Panc1 (cell line): ENCODE data around the gene TMEM209. TPM values are rescaled to one million over a fixed set of nuclear protein-coding genes. Genes with fewer than 3 reads are reported as not detected.
"Not testable (repeated sequence)": the region's sequence is repeated elsewhere in the genome, so short reads cannot be mapped to it uniquely, and the experiment has no call there.

Experiments
- ATAC-seq: fragments of 200-7000 bp; cut with Tn5 transposase; 2 replicates; pipeline ENCODE4 v1.9.1; 2020; ENCODE audit warnings: mild to moderate bottlenecking, moderate library complexity
- BruUV-seq: library from RNA; stranded (reverse); fragments of 400-500 nt; replicated peaks from 2 replicates; lab custom pipeline; 2021; lab: Mats Ljungman, UMichigan
- CTCF ChIA-PET: fragments of 300-600 bp; sonication (Branson Sonifier 250); formaldehyde crosslinking; loops from one replicate; lab custom pipeline; 2022; ENCODE audit warnings: antibody characterized with exemption; lab: Charles Lee
- POLR2A ChIA-PET: fragments of 300-600 bp; sonication (Branson Sonifier 250); formaldehyde crosslinking; loops from one replicate; lab custom pipeline; 2022; ENCODE audit warnings: antibody characterized with exemption; lab: Charles Lee
- DNase-seq: peaks from one replicate; pipeline ENCODE4 v3.0.0-alpha.2; 2010; ENCODE audit warnings: low read depth, low spot score
- H3K27ac ChIP-seq: 2 replicates; pipeline ENCODE4 v1.5.1; 2011; ENCODE audit warnings: mild to moderate bottlenecking, low read length, inconsistent platforms
- H3K27me3 ChIP-seq: fragments of 200-500 bp; sonication (Bioruptor generic); 2 replicates; pipeline ENCODE4 v1.6.0; 2014; ENCODE audit warnings: low read length, inconsistent platforms; ENCODE audit not compliant: control insufficient read depth, insufficient read depth
- H3K36me3 ChIP-seq: fragments of 200-500 bp; sonication (Bioruptor generic); 2 replicates; pipeline ENCODE4 v1.5.1; 2014; ENCODE audit warnings: inconsistent platforms, mild to moderate bottlenecking, low read length, moderate library complexity; ENCODE audit not compliant: control insufficient read depth, insufficient read depth
- H3K4me1 ChIP-seq: 2 replicates; pipeline ENCODE4 v1.5.1; 2011; ENCODE audit warnings: inconsistent platforms, mild to moderate bottlenecking, low read length, moderate library complexity; ENCODE audit not compliant: control insufficient read depth, insufficient read depth
- H3K4me3 ChIP-seq, 2 experiments: 2 replicates each; pipeline ENCODE4 v1.5.1; 2011 to 2012; ENCODE audit warnings: low read depth in 2 of 2, low read length in 2 of 2, mild to moderate bottlenecking in 2 of 2, inconsistent platforms in 1 of 2, moderate library complexity in 1 of 2
- H3K9me3 ChIP-seq: fragments of 200-500 bp; sonication (Bioruptor generic); 2 replicates; pipeline ENCODE4 v1.5.1; 2014; ENCODE audit warnings: low read depth, mild to moderate bottlenecking, inconsistent platforms, low read length, moderate library complexity; ENCODE audit not compliant: control insufficient read depth, insufficient read depth
- POLR2AphosphoS5 ChIP-seq: IDR thresholded peaks from 2 replicates; pipeline ENCODE4 v1.6.1; 2012; ENCODE audit warnings: mild to moderate bottlenecking, low read depth, low read length, moderate library complexity
- SIN3A ChIP-seq: IDR thresholded peaks from 2 replicates; pipeline ENCODE4 v1.6.1; 2012; ENCODE audit warnings: low read depth, mild to moderate bottlenecking, low read length, moderate library complexity, borderline replicate concordance; ENCODE audit not compliant: insufficient read depth
- TCF7L2 ChIP-seq: IDR thresholded peaks from 2 replicates; pipeline ENCODE4 v1.6.1; 2011; ENCODE audit warnings: mild to moderate bottlenecking, low read depth, low read length, inconsistent platforms
- in situ Hi-C: cut with HindIII; loops from 2 replicates; pipeline ENCODE4 v1.10.0; 2016; ENCODE audit warnings: low sequenced_read_pairs, low pct_unique_long_range_greater_than_20kb
- intact Hi-C: fragments of 100-400 bp; cut with micrococcal nuclease; formaldehyde crosslinking; loops from one replicate; pipeline ENCODE4 v1.10.0; 2022; ENCODE audit not compliant: unreplicated experiment
- total RNA-seq: library from RNA; stranded (reverse); gene quantifications from one replicate; pipeline ENCODE4 v1.2.1, GENCODE V29; 2021; ENCODE audit not compliant: unreplicated experiment
- TF ChIP-seq, protein P1 (sequence below): fragments of 450-650 bp; IDR thresholded peaks from 2 replicates; pipeline ENCODE4 v1.5.1; 2017; ENCODE audit warnings: mild to moderate bottlenecking
- TF ChIP-seq, protein P2 (sequence below), 2 experiments: IDR thresholded peaks; 2 replicates each; pipeline ENCODE4 v1.6.1; 2011 to 2012; ENCODE audit warnings: low read depth in 2 of 2, control low read depth in 1 of 2, low read length in 1 of 2, mild to moderate bottlenecking in 1 of 2, moderate library complexity in 1 of 2; ENCODE audit not compliant: insufficient read depth in 1 of 2

The TMEM209 gene
- total RNA-seq, 1 experiment from 2014 or later, result 32.3 TPM

DNA sequence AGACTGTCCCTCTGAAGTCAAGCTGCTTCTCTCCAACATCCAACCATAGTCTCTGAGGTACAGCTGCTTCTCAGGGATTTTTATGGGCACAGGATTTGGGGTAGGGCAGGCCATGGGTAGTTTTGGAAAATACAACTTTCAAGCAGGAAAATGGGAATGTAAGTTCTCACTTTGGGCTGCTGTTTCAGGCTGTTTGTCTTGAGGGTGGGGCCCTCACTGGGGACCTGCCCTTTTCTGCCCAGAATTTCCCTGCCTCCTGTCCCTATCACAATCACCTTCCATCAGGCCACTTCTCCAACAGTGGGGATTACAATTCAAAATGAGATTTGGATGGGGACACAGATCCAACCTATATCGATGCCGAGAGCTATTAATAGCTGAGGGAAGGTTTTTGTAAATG, 27.0 kb upstream of the TMEM209 start:
- intact Hi-C loops (no loop called here), in situ Hi-C loops (no loop called here)
- no peak for ATAC-seq
- DNase-seq, result no peak
- Histone ChIP-seq H3K36me3 (no peaks in the 10 kb centered on the region), H3K4me3 (no peak overlapping the region), H3K27ac (no peak overlapping the region), H3K9me3 (no peaks in the 10 kb centered on the region), H3K27me3 (no peaks in the 10 kb centered on the region), H3K4me1 (no peaks in the 10 kb centered on the region)
- POLR2A ChIA-PET, result no interaction called here
- TF ChIP-seq, protein P1, sequence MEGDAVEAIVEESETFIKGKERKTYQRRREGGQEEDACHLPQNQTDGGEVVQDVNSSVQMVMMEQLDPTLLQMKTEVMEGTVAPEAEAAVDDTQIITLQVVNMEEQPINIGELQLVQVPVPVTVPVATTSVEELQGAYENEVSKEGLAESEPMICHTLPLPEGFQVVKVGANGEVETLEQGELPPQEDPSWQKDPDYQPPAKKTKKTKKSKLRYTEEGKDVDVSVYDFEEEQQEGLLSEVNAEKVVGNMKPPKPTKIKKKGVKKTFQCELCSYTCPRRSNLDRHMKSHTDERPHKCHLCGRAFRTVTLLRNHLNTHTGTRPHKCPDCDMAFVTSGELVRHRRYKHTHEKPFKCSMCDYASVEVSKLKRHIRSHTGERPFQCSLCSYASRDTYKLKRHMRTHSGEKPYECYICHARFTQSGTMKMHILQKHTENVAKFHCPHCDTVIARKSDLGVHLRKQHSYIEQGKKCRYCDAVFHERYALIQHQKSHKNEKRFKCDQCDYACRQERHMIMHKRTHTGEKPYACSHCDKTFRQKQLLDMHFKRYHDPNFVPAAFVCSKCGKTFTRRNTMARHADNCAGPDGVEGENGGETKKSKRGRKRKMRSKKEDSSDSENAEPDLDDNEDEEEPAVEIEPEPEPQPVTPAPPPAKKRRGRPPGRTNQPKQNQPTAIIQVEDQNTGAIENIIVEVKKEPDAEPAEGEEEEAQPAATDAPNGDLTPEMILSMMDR, result no peak
- TF ChIP-seq POLR2AphosphoS5, result no peak
- TF ChIP-seq, protein P2, sequence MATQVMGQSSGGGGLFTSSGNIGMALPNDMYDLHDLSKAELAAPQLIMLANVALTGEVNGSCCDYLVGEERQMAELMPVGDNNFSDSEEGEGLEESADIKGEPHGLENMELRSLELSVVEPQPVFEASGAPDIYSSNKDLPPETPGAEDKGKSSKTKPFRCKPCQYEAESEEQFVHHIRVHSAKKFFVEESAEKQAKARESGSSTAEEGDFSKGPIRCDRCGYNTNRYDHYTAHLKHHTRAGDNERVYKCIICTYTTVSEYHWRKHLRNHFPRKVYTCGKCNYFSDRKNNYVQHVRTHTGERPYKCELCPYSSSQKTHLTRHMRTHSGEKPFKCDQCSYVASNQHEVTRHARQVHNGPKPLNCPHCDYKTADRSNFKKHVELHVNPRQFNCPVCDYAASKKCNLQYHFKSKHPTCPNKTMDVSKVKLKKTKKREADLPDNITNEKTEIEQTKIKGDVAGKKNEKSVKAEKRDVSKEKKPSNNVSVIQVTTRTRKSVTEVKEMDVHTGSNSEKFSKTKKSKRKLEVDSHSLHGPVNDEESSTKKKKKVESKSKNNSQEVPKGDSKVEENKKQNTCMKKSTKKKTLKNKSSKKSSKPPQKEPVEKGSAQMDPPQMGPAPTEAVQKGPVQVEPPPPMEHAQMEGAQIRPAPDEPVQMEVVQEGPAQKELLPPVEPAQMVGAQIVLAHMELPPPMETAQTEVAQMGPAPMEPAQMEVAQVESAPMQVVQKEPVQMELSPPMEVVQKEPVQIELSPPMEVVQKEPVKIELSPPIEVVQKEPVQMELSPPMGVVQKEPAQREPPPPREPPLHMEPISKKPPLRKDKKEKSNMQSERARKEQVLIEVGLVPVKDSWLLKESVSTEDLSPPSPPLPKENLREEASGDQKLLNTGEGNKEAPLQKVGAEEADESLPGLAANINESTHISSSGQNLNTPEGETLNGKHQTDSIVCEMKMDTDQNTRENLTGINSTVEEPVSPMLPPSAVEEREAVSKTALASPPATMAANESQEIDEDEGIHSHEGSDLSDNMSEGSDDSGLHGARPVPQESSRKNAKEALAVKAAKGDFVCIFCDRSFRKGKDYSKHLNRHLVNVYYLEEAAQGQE (IDR thresholded peaks at IDR 0.05; ENCODE audit: insufficient read depth in 1 of 2, low read depth in 2 of 2, low read length in 1 of 2), result no peak
- TF ChIP-seq TCF7L2, result no peak
- TF ChIP-seq SIN3A, result no peak
- BruUV-seq, result no TSS peak
- CTCF ChIA-PET, result no interaction called here

DNA sequence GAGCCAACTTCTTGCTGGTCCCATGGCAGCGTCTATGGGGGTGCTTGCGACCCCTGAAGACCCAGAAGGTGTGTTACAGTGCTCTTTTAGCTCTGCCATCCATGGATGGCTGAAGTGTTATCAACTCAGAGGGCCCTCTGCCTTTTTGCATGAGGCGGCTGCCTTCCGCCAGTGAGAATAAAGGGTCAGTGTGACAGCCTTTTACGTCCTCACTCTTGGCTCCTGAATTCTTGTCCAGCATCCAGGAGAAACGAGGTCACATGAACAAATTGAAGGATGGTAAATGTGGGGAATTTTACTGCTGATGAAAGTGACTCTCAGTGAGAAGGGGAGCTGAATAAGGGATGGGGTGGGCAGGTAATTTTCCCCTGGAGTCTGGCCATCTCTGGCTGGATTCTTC, 26.6 kb upstream of the TMEM209 start:
- ChIA-PET POLR2A (no interaction called here), CTCF (no interaction called here)
- ATAC-seq (no peak), DNase-seq (no peak)
- Histone ChIP-seq H3K9me3 (no peaks in the 10 kb centered on the region), H3K27ac (no peak overlapping the region), H3K27me3 (no peaks in the 10 kb centered on the region), H3K4me3 (no peak overlapping the region), H3K36me3 (no peaks in the 10 kb centered on the region), H3K4me1 (no peaks in the 10 kb centered on the region)
- in situ Hi-C loops (no loop called here), intact Hi-C loops (no loop called here)
- no peak for TF ChIP-seq TCF7L2
- TF ChIP-seq, protein P2 (IDR thresholded peaks at IDR 0.05; ENCODE audit: insufficient read depth in 1 of 2, low read depth in 2 of 2, low read length in 1 of 2), result no peak
- TF ChIP-seq SIN3A, result no peak
- no peak for TF ChIP-seq POLR2AphosphoS5
- TF ChIP-seq, protein P1, result no peak
- BruUV-seq, result no TSS peak

DNA sequence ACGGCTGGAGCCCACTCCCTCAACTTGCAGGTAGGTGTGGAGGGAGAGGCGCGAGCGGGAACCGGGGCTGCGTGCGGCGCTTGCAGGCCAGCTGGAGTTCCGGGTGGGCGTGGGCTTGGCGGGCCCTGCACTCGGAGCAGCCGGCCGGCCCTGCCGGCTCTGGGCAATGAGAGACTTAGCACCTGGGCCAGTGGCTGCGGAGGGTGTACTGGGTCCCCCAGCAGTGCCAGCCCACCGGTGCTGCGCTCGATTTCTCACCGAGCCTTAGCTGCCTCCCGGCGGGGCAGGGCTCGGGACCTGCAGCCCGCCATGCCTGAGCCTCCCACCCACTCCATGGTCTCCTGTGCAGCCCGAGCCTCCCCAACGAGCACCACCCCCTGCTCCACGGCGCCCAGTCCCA, 24.8 kb upstream of the TMEM209 start:
- H3K27me3 ChIP-seq, H3K4me1 ChIP-seq, CTCF ChIA-PET, H3K9me3 ChIP-seq, ATAC-seq, H3K27ac ChIP-seq, H3K4me3 ChIP-seq, in situ Hi-C loops, BruUV-seq, DNase-seq, intact Hi-C loops, H3K36me3 ChIP-seq: not testable (repeated sequence)
- POLR2A ChIA-PET, result interaction anchor here (0.5 kb wide), 1 partner anchor 282 kb away, joined by 7 read pairs; no protein-coding TSS in a partner anchor
